Activated CD4-positive, alpha-beta T cell treated with anti-CD3 and anti-CD28 coated beads for 4 hours (primary cell): ENCODE data around the gene HSPA1B.
"Not testable (repeated sequence)": the region's sequence is repeated elsewhere in the genome, so short reads cannot be mapped to it uniquely, and the experiment has no call there.

ENCODE experiments used
- DNase-seq, 2 donors: peaks; one replicate each; pipeline ENCODE4 v3.0.0-alpha.2; 2020

The HSPA1B gene

DNA sequence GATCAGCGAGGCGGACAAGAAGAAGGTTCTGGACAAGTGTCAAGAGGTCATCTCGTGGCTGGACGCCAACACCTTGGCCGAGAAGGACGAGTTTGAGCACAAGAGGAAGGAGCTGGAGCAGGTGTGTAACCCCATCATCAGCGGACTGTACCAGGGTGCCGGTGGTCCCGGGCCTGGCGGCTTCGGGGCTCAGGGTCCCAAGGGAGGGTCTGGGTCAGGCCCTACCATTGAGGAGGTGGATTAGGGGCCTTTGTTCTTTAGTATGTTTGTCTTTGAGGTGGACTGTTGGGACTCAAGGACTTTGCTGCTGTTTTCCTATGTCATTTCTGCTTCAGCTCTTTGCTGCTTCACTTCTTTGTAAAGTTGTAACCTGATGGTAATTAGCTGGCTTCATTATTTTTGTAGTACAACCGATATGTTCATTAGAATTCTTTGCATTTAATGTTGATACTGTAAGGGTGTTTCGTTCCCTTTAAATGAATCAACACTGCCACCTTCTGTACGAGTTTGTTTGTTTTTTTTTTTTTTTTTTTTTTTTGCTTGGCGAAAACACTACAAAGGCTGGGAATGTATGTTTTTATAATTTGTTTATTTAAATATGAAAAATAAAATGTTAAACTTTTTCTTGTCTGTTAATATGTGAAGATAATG lies 2.2 kb downstream of the HSPA1B start:
- DNase-seq, result no peak

- DNase-seq, result no peak
These were observed 3.4 kb downstream of the HSPA1B start for GRCh38 chr6:31830886-31831335.

DNA sequence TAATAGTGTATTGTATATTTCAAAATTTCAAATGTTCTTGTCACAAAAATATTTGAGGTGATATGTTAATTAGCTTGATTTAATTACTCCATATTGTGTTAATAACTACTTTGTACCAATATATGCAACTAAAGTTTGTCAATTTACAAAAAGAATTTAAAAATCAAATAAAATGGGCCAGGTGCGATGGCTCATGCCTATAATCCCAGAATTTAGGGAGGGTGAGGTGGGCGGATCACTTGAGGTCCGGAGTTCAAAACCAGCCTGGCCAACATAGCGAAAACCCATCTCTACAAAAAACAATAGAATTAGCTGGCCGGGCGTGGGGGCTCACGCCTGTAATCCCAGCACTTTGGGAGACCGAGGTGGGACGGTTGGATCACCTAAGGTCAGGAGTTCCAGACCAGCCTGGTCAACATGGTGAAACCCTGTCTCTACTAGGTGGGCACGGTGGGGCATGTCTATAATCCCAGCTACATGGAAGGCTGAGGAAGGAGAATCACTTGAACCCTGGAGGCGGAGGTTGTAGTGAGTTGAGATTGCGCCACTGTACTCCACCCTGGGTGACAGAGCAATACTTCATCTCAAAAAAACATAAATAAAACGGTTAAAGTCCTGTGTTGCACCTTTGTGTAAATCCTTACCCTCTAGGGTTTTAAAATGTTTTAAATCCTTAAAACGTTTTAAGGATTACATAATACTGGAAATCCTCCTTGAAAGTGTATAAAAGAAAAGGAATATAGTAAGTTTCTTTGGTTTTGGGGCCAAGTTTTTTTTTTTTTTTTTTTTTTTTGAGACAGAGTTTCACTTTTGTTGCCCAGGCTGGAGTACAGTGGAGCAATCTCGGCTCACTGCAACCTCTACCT lies 4.0 kb downstream of the HSPA1B start:
- DNase-seq, result no peak

DNA sequence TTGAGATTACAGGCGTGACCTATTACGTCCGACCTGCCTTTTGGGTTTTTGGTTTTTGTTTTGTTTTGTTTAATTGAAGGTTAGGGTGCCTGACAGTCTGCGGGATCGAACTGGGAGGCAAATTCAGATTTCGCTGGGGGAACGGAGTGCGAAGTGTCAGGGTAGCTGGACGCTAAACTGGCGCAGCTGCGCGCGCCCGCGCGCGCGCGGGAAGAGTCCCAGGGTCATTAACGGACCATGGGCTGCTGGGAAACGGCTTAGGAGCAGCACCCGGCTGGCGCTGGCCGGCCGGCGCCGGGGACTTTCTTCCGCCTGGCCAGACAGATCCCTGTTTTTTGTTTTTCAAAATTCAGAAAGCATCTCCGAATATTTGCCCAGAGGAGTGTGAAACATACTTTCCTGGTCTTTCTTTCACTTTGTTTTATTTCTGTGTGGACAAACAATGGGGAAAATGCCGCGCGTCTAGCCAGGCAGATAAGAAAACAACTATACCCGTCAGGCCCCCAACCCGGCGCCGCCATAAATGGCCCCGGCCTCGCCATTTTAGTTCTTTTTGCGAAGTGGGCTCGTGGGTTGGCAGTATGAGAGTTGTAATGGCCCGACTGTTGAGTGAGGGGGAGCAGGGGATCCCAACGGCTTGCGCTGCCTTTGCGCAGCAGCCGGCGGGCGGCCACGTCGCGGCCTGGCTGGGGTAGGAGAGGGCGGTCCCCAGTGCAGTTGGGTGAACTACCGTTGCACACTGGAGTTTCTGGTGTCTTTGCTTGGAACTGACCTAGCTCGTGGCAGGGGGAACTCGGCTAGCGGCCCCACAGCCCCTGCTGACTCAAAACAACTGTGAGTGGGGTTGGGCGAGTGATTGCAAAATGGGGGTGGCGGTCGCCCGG lies 7.1 kb downstream of the HSPA1B start:
- peak; percentile 80 to 81 for DNase-seq

- DNase-seq, result no peak
These were observed 8.5 kb downstream of the HSPA1B start for GRCh38 chr6:31836047-31836473.

- DNase-seq, result no peak
These were observed 9.2 kb downstream of the HSPA1B start for GRCh38 chr6:31836474-31837368.

DNA sequence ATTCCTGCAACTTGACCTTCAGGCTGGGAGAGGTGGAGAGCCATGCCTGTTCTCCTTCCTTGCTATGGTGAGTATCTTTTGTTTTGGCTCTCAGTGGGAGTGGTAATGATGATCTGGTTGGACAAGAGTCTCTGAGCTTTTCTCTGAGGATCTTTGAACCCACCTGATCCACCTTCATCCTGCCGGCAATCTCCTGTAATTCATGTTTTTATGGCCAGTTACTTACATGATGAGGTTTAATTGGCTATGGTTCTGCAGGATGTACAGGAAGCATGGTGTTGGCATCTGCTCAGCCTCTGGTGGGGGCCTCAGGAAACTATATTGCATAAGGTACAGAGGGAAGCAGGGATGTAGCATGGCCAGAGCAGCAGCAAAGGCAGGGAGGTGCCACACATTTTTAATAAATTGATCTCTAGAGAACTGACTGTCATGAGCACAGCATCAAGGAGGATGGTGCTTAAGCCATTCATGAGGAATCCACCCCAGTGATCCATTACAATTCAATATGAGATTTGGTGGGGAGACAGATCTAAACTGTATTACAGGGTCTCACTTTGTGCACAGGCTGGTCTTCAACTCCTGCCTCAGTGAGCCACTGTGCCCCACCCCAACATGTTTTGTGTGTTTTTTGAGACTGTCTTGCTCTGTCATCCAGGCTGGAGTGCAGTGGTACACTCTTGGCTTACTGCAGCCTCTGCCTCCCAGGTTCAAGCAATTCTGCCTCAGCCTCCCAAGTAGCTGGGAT lies 10.0 kb downstream of the HSPA1B start:
- DNase-seq, result no peak

GRCh38 chr6:31838114-31838553 lies 10.6 kb downstream of the HSPA1B start:
- DNase-seq, result not testable (repeated sequence)

GRCh38 chr6:31838968-31839367 lies 11.4 kb downstream of the HSPA1B start:
- DNase-seq, result no peak

DNA sequence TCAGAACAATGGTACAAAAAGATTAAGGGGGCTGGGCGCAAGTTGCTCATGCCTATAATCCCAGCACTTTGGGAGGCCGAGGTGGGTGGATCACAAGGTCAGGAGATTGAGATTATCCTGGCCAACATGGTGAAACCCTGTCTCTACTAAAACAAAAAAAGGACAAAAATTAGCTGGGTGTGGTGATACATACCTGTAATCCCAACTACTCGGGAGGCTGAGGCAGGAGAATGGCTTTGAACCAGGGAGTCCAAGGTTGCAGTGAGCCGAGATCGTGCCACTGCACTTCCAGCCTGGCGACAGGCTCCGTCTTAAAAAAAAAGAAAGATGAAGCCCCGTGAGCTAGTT lies 12.2 kb downstream of the HSPA1B start:
- DNase-seq, result not testable (repeated sequence)

GRCh38 chr6:31842053-31842452 lies 14.5 kb downstream of the HSPA1B start:
- DNase-seq, result no peak

GRCh38 chr6:31844507-31844906 lies 17.0 kb downstream of the HSPA1B start:
- no peak for DNase-seq

DNA sequence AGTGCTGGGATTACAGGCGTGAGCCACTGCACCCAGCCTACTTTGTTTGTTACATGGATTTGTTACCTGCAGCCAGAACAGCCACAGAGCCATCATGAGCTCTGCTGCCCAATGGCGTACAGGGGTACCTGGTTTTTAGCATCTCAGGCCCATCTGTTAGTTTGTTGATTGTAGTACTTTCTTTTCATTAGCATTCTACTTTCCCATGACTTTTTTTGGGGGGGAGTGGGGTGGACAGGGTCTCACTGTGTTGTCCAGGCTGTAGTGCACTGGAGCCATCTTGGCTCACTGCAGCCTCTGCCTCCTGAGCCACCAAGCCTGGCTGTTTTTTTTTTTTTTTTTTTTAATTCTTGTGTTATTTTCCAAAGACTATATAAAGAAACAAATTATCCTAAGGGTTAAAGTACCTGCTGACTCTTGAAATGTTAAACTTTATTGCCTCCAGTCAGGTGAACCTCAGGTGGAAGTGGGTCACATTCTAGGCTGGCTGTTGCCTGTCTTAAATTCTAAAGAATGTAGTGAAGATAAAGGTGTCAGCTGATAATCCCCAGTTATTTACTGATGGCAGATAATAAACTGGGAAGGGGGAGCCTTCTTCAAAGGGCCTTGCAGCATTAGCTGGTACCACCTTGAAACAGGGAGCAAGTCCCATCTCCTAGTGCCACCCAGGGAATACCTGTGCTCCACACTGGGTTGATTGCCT lies 19.9 kb downstream of the HSPA1B start:
- DNase-seq, result no peak

DNA sequence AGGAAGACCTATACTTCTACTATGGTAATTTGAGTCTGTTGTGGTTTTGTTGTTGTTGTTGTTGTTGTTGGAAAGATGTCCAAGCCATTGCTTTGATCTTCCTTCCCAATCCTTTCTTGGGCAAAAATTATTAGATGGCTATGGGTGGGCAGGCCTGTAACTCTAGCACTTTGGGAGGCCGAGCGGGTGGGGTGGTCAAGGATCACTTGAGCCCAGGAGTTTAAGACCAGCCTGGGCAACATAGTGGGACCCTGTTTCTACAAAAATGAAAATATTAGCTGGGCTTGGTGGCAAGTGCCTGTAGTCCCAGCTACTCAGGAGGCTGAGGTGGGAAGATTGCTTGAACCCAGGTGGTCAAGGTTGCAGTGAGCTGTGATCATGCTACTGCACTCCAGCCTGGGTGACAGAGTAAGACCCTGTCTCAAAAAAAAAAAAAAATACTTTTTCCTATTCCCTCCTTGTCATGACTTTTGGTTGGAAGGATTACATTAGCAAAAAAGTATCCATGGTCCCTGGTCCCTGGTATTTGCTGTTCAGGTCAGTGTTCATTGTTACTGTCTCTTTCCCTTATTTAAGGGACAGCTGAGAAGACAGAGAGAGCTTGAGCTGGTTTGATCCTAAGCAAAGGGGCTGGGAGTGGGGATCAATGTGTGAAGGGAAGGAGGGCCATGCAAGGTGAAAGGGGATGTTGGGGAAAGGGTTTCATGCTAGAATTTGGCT lies 23.4 kb downstream of the HSPA1B start:
- no peak for DNase-seq

DNA sequence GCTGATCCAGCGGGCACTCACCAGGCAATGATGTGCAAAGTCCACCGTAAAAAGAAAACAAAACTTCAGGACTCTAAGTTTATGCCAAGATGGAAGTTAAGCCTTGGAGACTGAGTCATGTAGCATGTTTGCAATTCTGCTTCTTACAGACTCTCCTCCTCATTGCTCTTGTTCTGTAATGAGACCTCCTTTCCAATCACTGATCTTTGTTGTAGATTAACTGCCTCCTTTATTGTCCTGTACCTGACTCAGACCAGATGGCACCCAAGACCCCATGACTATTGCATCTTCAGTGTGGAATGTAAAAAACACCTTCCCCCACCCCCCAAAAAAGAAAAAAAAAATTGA lies 23.9 kb downstream of the HSPA1B start:
- no peak for DNase-seq

DNA sequence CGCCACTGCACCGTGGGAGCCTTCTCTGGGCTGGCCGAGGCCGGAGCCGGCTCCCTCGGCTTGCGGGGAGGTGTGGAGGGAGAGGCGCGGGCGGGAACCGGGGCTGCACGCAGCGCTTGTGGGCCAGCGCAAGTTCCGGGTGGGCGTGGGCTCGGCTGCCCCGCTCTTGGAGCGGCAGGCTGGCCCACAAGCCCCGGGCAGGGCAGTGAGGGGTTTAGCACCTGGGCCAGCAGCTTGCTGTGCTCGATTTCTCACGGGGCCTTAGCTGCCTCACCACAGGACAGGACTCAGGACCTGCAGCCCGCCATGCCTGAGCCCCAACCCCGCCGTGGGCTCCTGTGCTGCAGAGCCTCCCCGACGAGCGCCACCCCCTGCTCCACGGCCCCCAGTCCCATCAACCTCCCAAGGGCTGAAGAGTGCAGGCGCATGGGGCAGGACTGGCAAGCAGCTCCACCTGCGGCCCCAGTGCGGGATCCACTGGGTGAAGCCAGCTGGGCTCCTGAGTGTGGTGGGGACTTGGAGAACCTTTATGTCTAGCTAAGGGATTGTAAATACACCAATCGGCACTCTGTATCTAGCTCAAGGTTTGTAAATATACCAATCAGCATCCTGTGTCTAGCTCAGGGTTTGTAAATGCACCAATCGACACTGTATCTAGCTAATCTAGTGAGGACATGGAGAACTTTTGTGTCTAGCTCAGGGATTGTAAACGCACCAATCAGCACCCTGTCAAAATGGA lies 24.6 kb downstream of the HSPA1B start:
- DNase-seq, result not testable (repeated sequence)

DNA sequence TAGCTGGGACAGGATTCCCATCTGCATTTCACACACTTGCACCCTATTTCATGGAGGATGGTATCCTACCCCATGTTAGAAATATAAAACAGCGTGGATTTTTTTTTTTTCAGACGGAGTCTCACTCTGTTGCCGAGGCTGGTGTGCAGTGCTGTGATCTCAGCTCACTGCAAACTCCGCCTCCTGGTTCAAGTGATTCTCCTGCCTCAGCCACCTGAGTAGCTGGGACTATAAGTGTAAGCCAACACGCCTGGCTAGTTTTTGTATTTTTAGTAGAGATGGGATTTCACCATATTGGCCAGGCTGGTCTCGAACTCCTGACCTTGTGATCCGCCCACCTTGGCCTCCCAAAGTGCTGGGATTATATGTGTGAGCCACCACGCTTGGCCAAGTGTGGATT lies 30.2 kb downstream of the HSPA1B start:
- DNase-seq, result not testable (repeated sequence)

DNA sequence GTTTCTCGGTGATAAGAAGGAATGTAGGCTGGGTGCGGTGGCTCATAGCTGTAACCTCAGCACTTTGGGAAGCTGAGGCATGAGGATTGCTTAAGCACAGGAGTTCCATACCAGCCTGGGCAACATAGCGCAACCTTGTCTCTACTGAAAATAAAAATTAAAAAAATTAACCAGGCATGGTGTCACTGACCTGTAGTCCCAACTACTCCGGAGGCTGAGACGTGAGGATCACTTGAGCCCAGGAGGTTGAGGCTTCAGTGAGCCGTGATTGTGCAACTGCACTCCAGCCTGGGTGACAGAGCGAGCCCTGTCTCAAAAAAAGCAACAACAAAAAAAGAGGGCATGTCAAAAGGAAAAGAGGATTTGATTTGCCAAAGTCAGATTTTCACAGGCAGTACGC lies 31.2 kb downstream of the HSPA1B start:
- DNase-seq, result no peak

DNA sequence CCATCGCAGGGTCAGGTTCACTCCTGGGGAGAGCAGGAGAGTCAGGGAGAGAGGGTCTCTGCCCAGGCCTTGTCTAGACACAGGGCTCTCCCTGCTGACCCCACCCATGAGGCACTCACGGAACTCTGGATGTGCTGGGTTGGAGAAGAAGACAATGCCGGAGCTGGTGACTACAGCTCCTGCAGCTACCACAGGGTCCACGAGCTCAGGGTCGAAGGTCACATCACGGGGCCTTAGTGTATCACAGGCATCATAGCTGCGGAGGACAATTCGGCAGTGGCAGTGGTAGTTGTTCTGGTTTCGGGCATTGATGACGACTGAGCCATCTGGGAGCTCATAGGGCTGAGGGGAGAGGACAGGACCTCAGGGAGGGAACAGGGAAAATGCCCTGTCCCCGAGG lies 32.4 kb downstream of the HSPA1B start:
- no peak for DNase-seq
